Left hindlimb (tissue), 1 donor: ENCODE measurements around the gene PABPN1L.

Experiments used
- DNase-seq: peaks from one replicate; pipeline ENCODE4 v3.0.0-alpha.2; 2018

Gene PABPN1L

GRCh38 chr16:88844419-88845036 is 21.9 kb downstream of the PABPN1L start:
- no peak for DNase-seq

GRCh38 chr16:88843256-88843655 is 23.2 kb downstream of the PABPN1L start:
- no peak for DNase-seq

- no peak for DNase-seq
These were observed 23.7 kb downstream of the PABPN1L start for GRCh38 chr16:88842806-88843205.

GRCh38 chr16:88842308-88842756 is 24.1 kb downstream of the PABPN1L start:
- no peak for DNase-seq

GRCh38 chr16:88841521-88842307 is 24.7 kb downstream of the PABPN1L start:
- DNase-seq = no peak

- no peak for DNase-seq
These were observed 25.8 kb downstream of the PABPN1L start for GRCh38 chr16:88840600-88841215.

GRCh38 chr16:88839745-88840599 is 26.5 kb downstream of the PABPN1L start:
- no peak for DNase-seq

GRCh38 chr16:88839026-88839529 is 27.4 kb downstream of the PABPN1L start:
- no peak for DNase-seq

- DNase-seq = no peak
These were observed 27.9 kb downstream of the PABPN1L start for GRCh38 chr16:88838566-88838965.

- DNase-seq = no peak
These were observed 28.7 kb downstream of the PABPN1L start for GRCh38 chr16:88837806-88838205.

GRCh38 chr16:88836791-88837190 is 29.7 kb downstream of the PABPN1L start:
- DNase-seq = no peak

- no peak for DNase-seq
These were observed 30.6 kb downstream of the PABPN1L start for GRCh38 chr16:88835818-88836217.

- DNase-seq = peak; percentile 59
These were observed 31.1 kb downstream of the PABPN1L start for GRCh38 chr16:88835383-88835782.

GRCh38 chr16:88834670-88835069 is 31.8 kb downstream of the PABPN1L start:
- DNase-seq = no peak

- no peak for DNase-seq
These were observed 33.4 kb downstream of the PABPN1L start for GRCh38 chr16:88833086-88833485.

- DNase-seq = no peak
These were observed 34.6 kb downstream of the PABPN1L start for GRCh38 chr16:88831838-88832237.

- no peak for DNase-seq
These were observed 35.7 kb downstream of the PABPN1L start for GRCh38 chr16:88830783-88831182.

GRCh38 chr16:88830258-88830657 is 36.2 kb downstream of the PABPN1L start:
- no peak for DNase-seq

GRCh38 chr16:88828711-88829110 is 37.7 kb downstream of the PABPN1L start:
- DNase-seq = no peak

GRCh38 chr16:88827727-88828126 is 38.7 kb downstream of the PABPN1L start:
- DNase-seq = no peak

GRCh38 chr16:88826070-88826840 is 40.2 kb downstream of the PABPN1L start:
- DNase-seq = no peak

- DNase-seq = no peak
These were observed 41.3 kb downstream of the PABPN1L start for GRCh38 chr16:88825146-88825545.
